ENCODE data around the gene KDM7A. TPM values are rescaled to one million over a fixed set of nuclear protein-coding genes. Genes with fewer than 3 reads are reported as not detected.

KDM7A gene
- total RNA-seq, 1 donor from 2014 or later, result 11.3 TPM

Other genes with a start within 250 kb of the KDM7A start
- 9.4 TPM for gene PARP12, start 114.0 kb downstream of the KDM7A start, total RNA-seq (ENCODE audit: insufficient read depth, low replicate concordance)
- 73.7 TPM for gene SLC37A3, start 221.5 kb upstream of the KDM7A start, total RNA-seq (ENCODE audit: insufficient read depth, low replicate concordance)
- not detected for gene RAB19, start 227.1 kb upstream of the KDM7A start, total RNA-seq (ENCODE audit: insufficient read depth, low replicate concordance)